Neural progenitor cell (in vitro differentiated cells): ENCODE results near the gene GDI2.

ENCODE experiments used
- CTCF ChIP-seq: fragments of 200-600 bp; sonication (generic); IDR thresholded peaks from 2 replicates; pipeline ENCODE4 v1.5.1; 2017; ENCODE audit warnings: antibody characterized with exemption, mild to moderate bottlenecking
- EZH2 ChIP-seq: fragments of 200-600 bp; sonication (generic); IDR thresholded peaks from 2 replicates; pipeline ENCODE4 v1.6.1; 2017; ENCODE audit warnings: antibody characterized with exemption, mild to moderate bottlenecking, moderate library complexity
- EZH2phosphoT487 ChIP-seq: fragments of 200-600 bp; sonication (generic); IDR thresholded peaks from 2 replicates; pipeline ENCODE4 v1.6.1; 2017; ENCODE audit warnings: antibody characterized with exemption

GRCh38 chr10:5723692-5724091 lies 89.5 kb downstream of the GDI2 start:
- TF ChIP-seq CTCF: no peak
- no peak for TF ChIP-seq EZH2
- no peak for TF ChIP-seq EZH2phosphoT487
